Measurements from ENCODE around the gene DNAH3. TPM values are rescaled to one million over a fixed set of nuclear protein-coding genes. Genes with fewer than 3 reads are reported as not detected.

The DNAH3 gene
- total and polyA plus RNA-seq, 2 of the 13 experiments (the other 11 are each of a cell fraction or from before 2014, with no cell fraction given) = 0.07 to 0.08 TPM

- TF ChIP-seq MAX (IDR thresholded peaks at IDR 0.05) (no peak; the same call in 1 of the 2 replicates), SNRNP70 (IDR thresholded peaks at IDR 0.05; ENCODE audit: low read depth, low read length) (no peak), CREBL2 (CRISPR knock-in tag; IDR thresholded peaks at IDR 0.05; ENCODE audit: borderline replicate concordance) (no peak), ZNF710 (CRISPR knock-in tag; IDR thresholded peaks at IDR 0.05; ENCODE audit: borderline replicate concordance) (no peak), FOXA3 (CRISPR knock-in tag; IDR thresholded peaks at IDR 0.05) (0 out of 2 replicates have a peak, but pooled peaks have one; percentile 36), ZNF747 (CRISPR knock-in tag; IDR thresholded peaks at IDR 0.05; ENCODE audit: borderline replicate concordance) (no peak), FOXK2 (IDR thresholded peaks at IDR 0.05) (no peak), ZNF790 (CRISPR knock-in tag; IDR thresholded peaks at IDR 0.05; ENCODE audit: borderline replicate concordance) (no peak), GLI4 (CRISPR knock-in tag; IDR thresholded peaks at IDR 0.05; ENCODE audit: borderline replicate concordance) (no peak), TEAD2 (CRISPR knock-in tag; IDR thresholded peaks at IDR 0.05) (no peak), POLR2A (IDR thresholded peaks at IDR 0.05; ENCODE audit: insufficient read depth in 1 of 2, low read depth in 2 of 2, low read length in 2 of 2) (no peak), ZNF496 (CRISPR knock-in tag; IDR thresholded peaks at IDR 0.05; ENCODE audit: insufficient replicate concordance) (no peak), SNAPC2 (CRISPR knock-in tag; IDR thresholded peaks at IDR 0.05) (no peak), SP5 (CRISPR knock-in tag; IDR thresholded peaks at IDR 0.05; ENCODE audit: borderline replicate concordance, low read depth) (no peak), SETDB1 (CRISPR knock-in tag; IDR thresholded peaks at IDR 0.05; ENCODE audit: borderline replicate concordance) (no peak)
- TF ChIP-seq, protein P1, sequence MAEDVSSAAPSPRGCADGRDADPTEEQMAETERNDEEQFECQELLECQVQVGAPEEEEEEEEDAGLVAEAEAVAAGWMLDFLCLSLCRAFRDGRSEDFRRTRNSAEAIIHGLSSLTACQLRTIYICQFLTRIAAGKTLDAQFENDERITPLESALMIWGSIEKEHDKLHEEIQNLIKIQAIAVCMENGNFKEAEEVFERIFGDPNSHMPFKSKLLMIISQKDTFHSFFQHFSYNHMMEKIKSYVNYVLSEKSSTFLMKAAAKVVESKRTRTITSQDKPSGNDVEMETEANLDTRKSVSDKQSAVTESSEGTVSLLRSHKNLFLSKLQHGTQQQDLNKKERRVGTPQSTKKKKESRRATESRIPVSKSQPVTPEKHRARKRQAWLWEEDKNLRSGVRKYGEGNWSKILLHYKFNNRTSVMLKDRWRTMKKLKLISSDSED (CRISPR knock-in tag; IDR thresholded peaks at IDR 0.05) = no peak
- TF ChIP-seq, protein P2, sequence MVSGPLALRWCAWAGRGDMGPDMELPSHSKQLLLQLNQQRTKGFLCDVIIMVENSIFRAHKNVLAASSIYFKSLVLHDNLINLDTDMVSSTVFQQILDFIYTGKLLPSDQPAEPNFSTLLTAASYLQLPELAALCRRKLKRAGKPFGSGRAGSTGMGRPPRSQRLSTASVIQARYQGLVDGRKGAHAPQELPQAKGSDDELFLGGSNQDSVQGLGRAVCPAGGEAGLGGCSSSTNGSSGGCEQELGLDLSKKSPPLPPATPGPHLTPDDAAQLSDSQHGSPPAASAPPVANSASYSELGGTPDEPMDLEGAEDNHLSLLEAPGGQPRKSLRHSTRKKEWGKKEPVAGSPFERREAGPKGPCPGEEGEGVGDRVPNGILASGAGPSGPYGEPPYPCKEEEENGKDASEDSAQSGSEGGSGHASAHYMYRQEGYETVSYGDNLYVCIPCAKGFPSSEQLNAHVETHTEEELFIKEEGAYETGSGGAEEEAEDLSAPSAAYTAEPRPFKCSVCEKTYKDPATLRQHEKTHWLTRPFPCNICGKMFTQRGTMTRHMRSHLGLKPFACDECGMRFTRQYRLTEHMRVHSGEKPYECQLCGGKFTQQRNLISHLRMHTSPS (CRISPR knock-in tag; IDR thresholded peaks at IDR 0.05; ENCODE audit: low read depth) = no peak
Measured at GRCh38 chr16:21156767-21157467, 6.3 kb upstream of the DNAH3 start (continued).

All from HepG2 (cell line).